ENCODE results near the gene ZC2HC1B. TPM values are rescaled to one million over a fixed set of nuclear protein-coding genes. Genes with fewer than 3 reads are reported as not detected.

ZC2HC1B gene
- total and polyA plus RNA-seq, 2 of the 8 experiments (the other 6 are each of a cell fraction or from before 2014, with no cell fraction given): not detected

- Histone ChIP-seq H2BK12ac (ENCODE audit: low read depth, low read length) (no peak overlapping the region), H3K4me2 (ENCODE audit: insufficient read depth in 1 of 2, low read depth in 2 of 2, low read length in 2 of 2) (peak overlapping the region; percentile 34 to 51; a peak in 3 of 4 replicates), H3K23me2 (ENCODE audit: low read depth, low read length) (no peaks in the 10 kb centered on the region), H3K27me3 (replicated peaks in 1 of 4; ENCODE audit: control insufficient read depth in 3 of 4, extremely low read depth in 1 of 4, insufficient read depth in 3 of 4, low read length in 3 of 4) (no peaks in the 10 kb centered on the region; a peak in 1 of 7 replicates), H3K36me3 (ENCODE audit: control insufficient read depth in 2 of 4, insufficient read depth in 4 of 4, low read length in 3 of 4) (no peaks in the 10 kb centered on the region), H2BK120ac (replicated peaks; ENCODE audit: low read depth, low read length) (no peak overlapping the region), H2BK15ac (ENCODE audit: low read length) (no peak overlapping the region), H3K79me2 (ENCODE audit: control insufficient read depth in 1 of 2, insufficient read depth in 2 of 2, low read length in 2 of 2) (no peaks in the 10 kb centered on the region), H3K4ac (replicated peaks; ENCODE audit: insufficient read length, low read depth, low read length) (no peak overlapping the region), H3K56ac (replicated peaks; ENCODE audit: insufficient read length, low read depth, low read length) (no peak overlapping the region), H4K91ac (replicated peaks; ENCODE audit: insufficient read length, low read length) (no peak overlapping the region), H3K18ac (ENCODE audit: extremely low read depth, low read length) (no peak overlapping the region; the same call in 1 of the 2 replicates), H2BK5ac (ENCODE audit: low read depth, low read length) (no peak overlapping the region), H2AK5ac (ENCODE audit: low read depth, low read length) (no peak overlapping the region), H3K9ac (replicated peaks in 1 of 4; ENCODE audit: extremely low read depth in 1 of 4, low read depth in 3 of 4, low read length in 3 of 4) (no peak overlapping the region), H3K79me1 (ENCODE audit: low read depth, low read length) (no peaks in the 10 kb centered on the region), H2BK20ac (ENCODE audit: low read length) (no peak overlapping the region), H4K5ac (ENCODE audit: insufficient read length, low read depth, low read length) (no peak overlapping the region), H3K23ac (ENCODE audit: insufficient read length) (no peak overlapping the region), H4K20me1 (replicated peaks in 1 of 2; ENCODE audit: control insufficient read depth in 1 of 2, insufficient read depth in 2 of 2, low read length in 2 of 2) (no peaks in the 10 kb centered on the region), H2AFZ (ENCODE audit: low read length) (no peak overlapping the region), H3K14ac (ENCODE audit: insufficient read length) (no peak overlapping the region), H3K4me1 (replicated peaks in 1 of 4; ENCODE audit: control insufficient read depth in 3 of 4, insufficient read depth in 4 of 4, low read length in 3 of 4) (peaks cover 2 to 18% (median 8%) of the 10 kb centered on the region in 4 experiments; a peak in 5 of 7 replicates), H3K4me3 (ENCODE audit: extremely low read depth in 1 of 4, insufficient read depth in 2 of 4, low read depth in 3 of 4, low read length in 4 of 4) (peak overlapping the region in 1 of 4 experiments; percentile 21; a peak in 3 of 8 replicates), H4K8ac (ENCODE audit: extremely low read depth, insufficient read depth, low read length) (no peak overlapping the region), H3K9me3 (ENCODE audit: insufficient read depth in 2 of 2, low read depth in 1 of 2, low read length in 1 of 2) (no peaks in the 10 kb centered on the region), H3K27ac (ENCODE audit: low read depth, low read length) (no peak overlapping the region)
- ChIA-PET POLR2A (ENCODE audit: partially characterized antibody) (no interaction called here), CTCF (ENCODE audit: partially characterized antibody) (interaction anchor here (0.6 to 18.8 kb wide), 18 partner anchors 13 to 1449 kb away, joined by 3 to 591 read pairs (median 4); partner anchors contain the start of gene PLAGL1)
- no peak for FAIRE-seq
- TF ChIP-seq SAP30 (IDR thresholded peaks at IDR 0.05; ENCODE audit: insufficient read depth, insufficient replicate concordance, low read length) (no peak), CHD2 (IDR thresholded peaks at IDR 0.05; ENCODE audit: low read length) (no peak), EP300 (IDR thresholded peaks at IDR 0.05; ENCODE audit: borderline replicate concordance in 1 of 2, low read depth in 2 of 2, low read length in 2 of 2) (no peak), USF2 (IDR thresholded peaks at IDR 0.05; ENCODE audit: low read length) (no peak), YY1 (IDR thresholded peaks at IDR 0.05; ENCODE audit: low read depth, low read length) (no peak)
- DNase-seq (ENCODE audit: low read depth in 1 of 2, low spot score in 2 of 2): no peak
- 48% methylated on average over 5 of the region's 5 CpGs; no CpG with 5 or more reads in 1 of the 2 experiments for WGBS, 2 experiments (ENCODE audit: extremely low coverage in 1 of 2, insufficient coverage in 1 of 2, insufficient read length in 1 of 2, insufficient replicate concordance in 2 of 2, low coverage in 1 of 2, low lambda C conversion rate in 2 of 2, missing lambda C conversion rate in 1 of 2)
Observed at GRCh38 chr6:143936778-143937667, 72.7 kb downstream of the ZC2HC1B start.
